NCI-H748 (cell line): Measurements from ENCODE around the gene LRRIQ1.

ENCODE experiments used
- DNase-seq: peaks from one replicate; lab custom pipeline; 2025; ENCODE audit not compliant: unreplicated experiment; lab: John Stamatoyannopoulos, UW

The LRRIQ1 gene

GRCh38 chr12:85279449-85280164 is 243.5 kb downstream of the LRRIQ1 start:
- DNase-seq, result no peak

GRCh38 chr12:85280165-85280983 is 244.2 kb downstream of the LRRIQ1 start, which contains the start of gene ALX1:
Gene ALX1, plus strand, starts transcription at chr12:85280220. Its CDS starts 42 bp downstream, at chr12:85280262.
- DNase-seq, result peak; percentile 84

GRCh38 chr12:85280984-85281630 is 245.0 kb downstream of the LRRIQ1 start:
- DNase-seq, result no peak

DNA sequence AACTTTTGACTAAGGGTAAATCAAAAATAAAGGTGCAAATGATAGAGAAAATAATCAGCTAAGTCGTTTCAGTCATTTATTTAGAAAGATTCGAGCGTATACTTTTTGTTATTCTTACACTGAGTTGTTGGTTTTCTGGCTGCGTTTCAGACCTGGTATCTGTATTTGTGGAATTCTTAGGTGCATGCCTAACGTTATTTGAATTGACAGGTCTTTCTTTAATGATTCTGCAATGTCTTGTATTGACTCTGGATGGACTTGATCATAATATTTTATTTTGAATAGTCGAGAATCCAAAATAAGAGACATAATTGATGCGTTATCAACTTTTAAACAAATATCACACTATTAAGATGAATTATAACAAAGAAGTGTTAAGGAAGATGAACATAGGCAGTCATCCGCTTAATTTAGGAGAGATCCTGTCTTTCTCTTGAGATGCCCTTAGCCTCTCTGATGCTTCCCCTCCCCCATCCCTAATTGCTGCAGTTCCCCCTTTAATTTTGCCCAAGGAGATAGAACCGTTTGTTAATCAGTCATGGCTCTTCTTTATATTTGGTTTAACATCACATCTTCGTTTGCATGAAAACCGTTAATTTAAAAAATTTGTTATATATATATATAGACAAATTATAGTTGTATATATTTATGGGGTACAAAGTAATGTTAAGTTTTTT is 245.6 kb downstream of the LRRIQ1 start:
- DNase-seq, result no peak

DNA sequence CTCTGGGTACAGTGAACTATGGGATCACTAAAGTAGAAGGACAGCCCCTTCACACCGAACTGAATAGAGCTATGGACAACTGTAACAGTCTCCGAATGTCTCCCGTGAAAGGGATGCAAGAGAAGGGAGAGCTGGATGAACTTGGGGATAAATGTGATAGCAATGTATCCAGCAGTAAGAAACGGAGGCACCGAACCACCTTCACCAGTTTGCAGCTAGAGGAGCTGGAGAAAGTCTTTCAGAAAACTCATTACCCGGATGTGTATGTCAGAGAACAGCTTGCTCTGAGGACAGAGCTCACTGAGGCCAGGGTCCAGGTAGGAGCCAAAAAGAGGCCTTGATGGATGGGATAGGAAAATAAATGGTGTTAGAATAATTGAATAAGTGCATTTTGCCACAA is 247.4 kb downstream of the LRRIQ1 start:
- no peak for DNase-seq
